CD14-positive monocyte (primary cell): ENCODE measurements around the gene TTC33. TPM values are rescaled to one million over a fixed set of nuclear protein-coding genes. Genes with fewer than 3 reads are reported as not detected.

ENCODE experiments used
- DNase-seq, 3 donors: peaks; one replicate each; pipeline ENCODE4 v3.0.0-alpha.2; 2011 to 2022
- H2AFZ ChIP-seq: 2 replicates; pipeline ENCODE4 v1.6.0; 2012; ENCODE audit warnings: mild to moderate bottlenecking, low read depth, low read length, inconsistent platforms; ENCODE audit not compliant: insufficient read depth, poor library complexity, severe bottlenecking
- H3K27ac ChIP-seq, 2 donors: 1 replicate in 1 of 2; 2 replicates in 1 of 2; pipeline ENCODE4 v1.5.1; 2012 to 2013; ENCODE audit warnings: low read length in 2 of 2, control low read depth in 1 of 2, inconsistent platforms in 1 of 2, low read depth in 1 of 2, mild to moderate bottlenecking in 1 of 2
- H3K27me3 ChIP-seq, 2 donors: one replicate each; pipeline versions ENCODE4 v1.6.0 to v1.6.1; 2011 to 2013; ENCODE audit warnings: low read length in 2 of 2; ENCODE audit not compliant: control insufficient read depth in 2 of 2, insufficient read depth in 2 of 2
- H3K36me3 ChIP-seq, 2 donors: replicated peaks in 1 of 2; 1 replicate in 1 of 2; 2 replicates in 1 of 2; pipeline versions ENCODE4 v1.5.1 to v1.6.1; 2012 to 2013; ENCODE audit warnings: low read length in 2 of 2, control low read depth in 1 of 2, inconsistent platforms in 1 of 2, mild to moderate bottlenecking in 1 of 2; ENCODE audit not compliant: insufficient read depth in 2 of 2, control insufficient read depth in 1 of 2
- H3K4me1 ChIP-seq, 2 donors: 1 replicate in 1 of 2; 2 replicates in 1 of 2; pipeline versions ENCODE4 v1.5.1 to v1.6.1; 2012 to 2013; ENCODE audit warnings: low read length in 2 of 2, control low read depth in 1 of 2, inconsistent platforms in 1 of 2, mild to moderate bottlenecking in 1 of 2, moderate library complexity in 1 of 2; ENCODE audit not compliant: insufficient read depth in 2 of 2, control insufficient read depth in 1 of 2
- H3K4me2 ChIP-seq: replicated peaks from 2 replicates; pipeline ENCODE3; 2012; ENCODE audit warnings: low read length, moderate library complexity, mild to moderate bottlenecking; ENCODE audit not compliant: poor library complexity, severe bottlenecking; ENCODE audit errors: extremely low read depth
- H3K4me3 ChIP-seq, 3 experiments: fragments of 200-600 bp in 1 of 3; sonication (generic) in 1 of 3; replicated peaks in 1 of 3; 1 replicate in 2 of 3; 2 replicates in 1 of 3; pipeline ENCODE4 v1.5.1; 2011 to 2013; ENCODE audit warnings: low read length in 3 of 3, mild to moderate bottlenecking in 3 of 3, control low read depth in 2 of 3, low read depth in 2 of 3, inconsistent platforms in 1 of 3, moderate library complexity in 1 of 3
- H3K79me2 ChIP-seq: 2 replicates; pipeline ENCODE4 v1.6.0; 2012; ENCODE audit warnings: mild to moderate bottlenecking, control low read depth, inconsistent platforms, low read length, moderate library complexity; ENCODE audit not compliant: insufficient read depth
- H3K9ac ChIP-seq: 2 replicates; pipeline ENCODE4 v1.6.0; 2017; ENCODE audit warnings: low read length, mild to moderate bottlenecking; ENCODE audit not compliant: insufficient read depth, poor library complexity, severe bottlenecking
- H3K9me3 ChIP-seq, 2 donors: replicated peaks in 1 of 2; 1 replicate in 1 of 2; 2 replicates in 1 of 2; pipeline versions ENCODE4 v1.5.1 to v1.6.1; 2012 to 2013; ENCODE audit warnings: low read length in 2 of 2, control low read depth in 1 of 2; ENCODE audit not compliant: control insufficient read depth in 1 of 2, insufficient read depth in 1 of 2
- H4K20me1 ChIP-seq: 2 replicates; pipeline ENCODE4 v1.6.0; 2012; ENCODE audit warnings: mild to moderate bottlenecking, low read length, control low read depth, moderate library complexity; ENCODE audit not compliant: insufficient read depth
- H3K27ac Mint-ChIP-seq, 7 donors: one replicate each; pipeline ENCODE4 v1.8.0; 2020; ENCODE audit warnings: mild to moderate bottlenecking in 7 of 7, mixed read lengths in 7 of 7, moderate library complexity in 6 of 7, inconsistent platforms in 2 of 7
- H3K27me3 Mint-ChIP-seq, 3 donors: one replicate each; pipeline ENCODE4 v1.8.0; 2021 to 2022; ENCODE audit warnings: low read depth in 3 of 3, mild to moderate bottlenecking in 3 of 3, mixed read lengths in 3 of 3, moderate library complexity in 3 of 3, inconsistent platforms in 1 of 3
- H3K36me3 Mint-ChIP-seq, 2 donors: one replicate each; pipeline ENCODE4 v1.8.0; 2020; ENCODE audit warnings: mixed read lengths in 2 of 2, inconsistent platforms in 1 of 2, mild to moderate bottlenecking in 1 of 2
- H3K4me1 Mint-ChIP-seq: one replicate; pipeline ENCODE4 v1.8.0; 2020; ENCODE audit warnings: mild to moderate bottlenecking, mixed read lengths
- H3K4me3 Mint-ChIP-seq, 2 donors: one replicate each; pipeline ENCODE4 v1.8.0; 2020; ENCODE audit warnings: mild to moderate bottlenecking in 2 of 2, mixed read lengths in 2 of 2, moderate library complexity in 1 of 2
- H3K9me3 Mint-ChIP-seq, 7 donors: one replicate each; pipeline ENCODE4 v1.8.0; 2020 to 2022; ENCODE audit warnings: mixed read lengths in 7 of 7, mild to moderate bottlenecking in 6 of 7, moderate library complexity in 6 of 7, inconsistent platforms in 2 of 7
- WGBS: methylation state at CpG from one replicate; pipeline ENCODE4 v1.1.5; 2013; ENCODE audit warnings: missing lambda C conversion rate; ENCODE audit not compliant: insufficient coverage; 5-methylcytosine and 5-hydroxymethylcytosine counted together
- intact Hi-C, 2 donors: fragments of 100-400 bp; cut with micrococcal nuclease; formaldehyde crosslinking; loops; one replicate each; pipeline versions ENCODE4 v1.15.0 to v1.15.1; 2023
- polyA plus RNA-seq, 3 donors: library from polyadenylated mRNA; depleted of rRNA in 1 of 3; unstranded in 2 of 3; stranded (reverse) in 1 of 3; fragments of 300-500 nt in 2 of 3; fragments of >200 nt in 1 of 3; fragmentation: Illumina TruSeq in 2 of 3; gene quantifications; 1 replicate in 2 of 3; 2 replicates in 1 of 3; pipeline ENCODE4 v1.2.3, GENCODE V29; 2012 to 2021
- TF ChIP-seq, protein P1 (sequence below): fragments of 200-600 bp; IDR thresholded peaks from one replicate; pipeline ENCODE4 v1.8.0; 2022; ENCODE audit warnings: antibody characterized with exemption, mild to moderate bottlenecking

The TTC33 gene
- polyA plus RNA-seq, 3 donors, result 1.5 to 11.7 (median 9.4) TPM

DNA sequence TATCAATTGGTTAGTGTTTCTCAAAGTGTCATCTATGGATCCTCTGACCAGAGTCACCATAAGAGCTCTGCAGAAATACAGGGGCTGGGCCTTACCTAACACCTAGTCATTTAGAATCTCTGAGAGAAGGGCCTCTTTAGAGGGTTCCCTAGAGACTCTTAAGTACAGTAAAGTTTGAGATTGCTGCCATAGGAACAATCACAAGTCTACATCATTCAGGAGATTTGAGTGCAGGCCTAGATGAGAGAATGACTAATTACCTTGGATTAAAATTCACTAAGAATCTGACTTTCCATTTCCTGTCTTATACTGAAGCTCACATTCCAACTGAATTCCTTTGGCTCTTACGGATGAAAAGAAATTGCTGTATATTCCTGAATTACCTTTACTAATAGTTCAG lies 258.2 kb downstream of the TTC33 start:
- H3K36me3 Mint-ChIP-seq, result no peaks in the 10 kb centered on the region
- no peak overlapping the region for H3K27ac Mint-ChIP-seq
- TF ChIP-seq, protein P1, sequence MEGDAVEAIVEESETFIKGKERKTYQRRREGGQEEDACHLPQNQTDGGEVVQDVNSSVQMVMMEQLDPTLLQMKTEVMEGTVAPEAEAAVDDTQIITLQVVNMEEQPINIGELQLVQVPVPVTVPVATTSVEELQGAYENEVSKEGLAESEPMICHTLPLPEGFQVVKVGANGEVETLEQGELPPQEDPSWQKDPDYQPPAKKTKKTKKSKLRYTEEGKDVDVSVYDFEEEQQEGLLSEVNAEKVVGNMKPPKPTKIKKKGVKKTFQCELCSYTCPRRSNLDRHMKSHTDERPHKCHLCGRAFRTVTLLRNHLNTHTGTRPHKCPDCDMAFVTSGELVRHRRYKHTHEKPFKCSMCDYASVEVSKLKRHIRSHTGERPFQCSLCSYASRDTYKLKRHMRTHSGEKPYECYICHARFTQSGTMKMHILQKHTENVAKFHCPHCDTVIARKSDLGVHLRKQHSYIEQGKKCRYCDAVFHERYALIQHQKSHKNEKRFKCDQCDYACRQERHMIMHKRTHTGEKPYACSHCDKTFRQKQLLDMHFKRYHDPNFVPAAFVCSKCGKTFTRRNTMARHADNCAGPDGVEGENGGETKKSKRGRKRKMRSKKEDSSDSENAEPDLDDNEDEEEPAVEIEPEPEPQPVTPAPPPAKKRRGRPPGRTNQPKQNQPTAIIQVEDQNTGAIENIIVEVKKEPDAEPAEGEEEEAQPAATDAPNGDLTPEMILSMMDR, result no peak
- no peaks in the 10 kb centered on the region for H3K27me3 Mint-ChIP-seq
- Histone ChIP-seq H3K36me3 (no peaks in the 10 kb centered on the region), H3K79me2 (no peaks in the 10 kb centered on the region), H4K20me1 (no peaks in the 10 kb centered on the region), H3K27me3 (no peaks in the 10 kb centered on the region), H3K4me1 (peaks cover 31 to 37% of the 10 kb centered on the region in 2 donors), H3K9me3 (no peaks in the 10 kb centered on the region), H3K27ac (no peak overlapping the region), H2AFZ (no peak overlapping the region), H3K9ac (no peak overlapping the region), H3K4me3 (no peak overlapping the region), H3K4me2 (no peak overlapping the region)
- H3K4me1 Mint-ChIP-seq, result peaks cover 14% of the 10 kb centered on the region
- WGBS, result no CpG with 5 or more reads among the region's 1 CpG
- H3K4me3 Mint-ChIP-seq, result no peak overlapping the region
- H3K9me3 Mint-ChIP-seq, result peaks cover 0 to 2% (median 0%) of the 10 kb centered on the region in 7 donors
- intact Hi-C loops, result loop anchor here in 1 of 2 donors (10.0 kb wide), 1 partner anchor 187 kb away; no protein-coding TSS in a partner anchor
- no peak for DNase-seq

DNA sequence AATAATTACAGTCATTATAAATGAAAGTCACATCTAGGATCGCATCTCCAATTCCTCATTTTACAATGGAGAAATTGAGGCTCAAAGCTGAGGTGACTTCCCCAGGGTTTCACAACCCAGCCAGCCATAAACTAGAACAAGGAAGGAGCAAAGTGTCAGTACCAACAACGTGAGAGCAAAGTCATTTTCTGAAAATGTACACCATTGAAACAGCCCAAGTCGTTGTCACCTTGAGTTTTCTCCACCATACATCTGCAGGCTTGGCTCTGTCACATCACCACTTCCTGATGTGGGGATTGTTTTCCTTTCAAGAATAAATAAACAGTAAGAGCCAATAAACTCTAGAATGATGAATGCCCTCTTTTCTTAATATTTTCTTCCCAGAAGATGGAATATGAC lies 260.5 kb downstream of the TTC33 start:
- Mint-ChIP-seq H3K4me1 (peaks cover 32% of the 10 kb centered on the region), H3K9me3 (peaks cover 0 to 2% (median 0%) of the 10 kb centered on the region in 7 donors), H3K27ac (peak overlapping the region in 4 of 7 donors; percentile 25 to 79 (median 60)), H3K4me3 (no peak overlapping the region), H3K36me3 (no peaks in the 10 kb centered on the region), H3K27me3 (no peaks in the 10 kb centered on the region)
- Histone ChIP-seq H3K36me3 (no peaks in the 10 kb centered on the region), H4K20me1 (no peaks in the 10 kb centered on the region), H3K9me3 (no peaks in the 10 kb centered on the region), H3K27me3 (no peaks in the 10 kb centered on the region), H3K9ac (no peak overlapping the region), H2AFZ (peak overlapping the region; percentile 14), H3K4me2 (no peak overlapping the region), H3K4me3 (no peak overlapping the region), H3K4me1 (peaks cover 43 to 52% of the 10 kb centered on the region in 2 donors), H3K27ac (peak overlapping the region in 1 of 2 donors; percentile 55), H3K79me2 (no peaks in the 10 kb centered on the region)
- intact Hi-C loops, result loop anchor here in 1 of 2 donors (10.0 kb wide), 1 partner anchor 190 kb away; no protein-coding TSS in a partner anchor
- TF ChIP-seq, protein P1, result no peak
- DNase-seq, result peak; percentile 42 to 78 (median 69)
- no CpG with 5 or more reads among the region's 3 CpGs for WGBS
